Pancreas (tissue), 10 donors: ENCODE results near the gene RAET1E. TPM values are rescaled to one million over a fixed set of nuclear protein-coding genes. Genes with fewer than 3 reads are reported as not detected.

ENCODE experiments used
- ATAC-seq, 4 donors: fragments of 200-7000 bp; cut with Tn5 transposase; one replicate each; pipeline versions ENCODE4 v1.8.0 to v1.9.1; 2020; ENCODE audit warnings: mild to moderate bottlenecking in 4 of 4, moderate library complexity in 4 of 4
- DNase-seq, 6 donors: peaks; one replicate each; pipeline ENCODE4 v3.0.0-alpha.2; 2020
- FAIRE-seq: peaks from 2 replicates; lab custom pipeline; 2012; peaks lifted over from hg19 to GRCh38; lab: Jason Lieb, UNC
- H3K27ac ChIP-seq, 4 donors: fragments of 200-600 bp; sonication (generic); 1 replicate in 3 of 4; 2 replicates in 1 of 4; pipeline versions ENCODE4 v1.5.0 to v1.8.0; 2020
- H3K27me3 ChIP-seq, 4 donors: fragments of 200-600 bp; one replicate each; pipeline ENCODE4 v1.8.0; 2021
- H3K36me3 ChIP-seq, 3 donors: fragments of 200-600 bp; sonication (generic) in 1 of 3; one replicate each; pipeline versions ENCODE4 v1.5.0 to v1.8.0; 2020 to 2021
- H3K4me1 ChIP-seq, 3 donors: fragments of 200-600 bp; one replicate each; pipeline ENCODE4 v1.8.0; 2021
- H3K4me3 ChIP-seq, 4 donors: fragments of 200-600 bp; sonication (generic) in 2 of 4; one replicate each; pipeline versions ENCODE4 v1.5.0 to v1.8.0; 2020 to 2021
- H3K9me3 ChIP-seq, 4 donors: fragments of 200-600 bp; one replicate each; pipeline ENCODE4 v1.8.0; 2021
- WGBS, 2 donors: extraction: QIAGEN DNeasy Blood & Tissue Kit; methylation state at CpG; one replicate each; pipeline ENCODE4 v1.1.7; 2013; 5-methylcytosine and 5-hydroxymethylcytosine counted together
- intact Hi-C, 3 donors: fragments of 100-400 bp; cut with DNase I; formaldehyde crosslinking; loops; one replicate each; pipeline versions ENCODE4 v1.11.1 to v1.14.2; 2022
- polyA plus RNA-seq, 2 donors: library from polyadenylated mRNA; stranded (reverse); fragments of 200-250 nt; gene quantifications; one replicate each; pipeline ENCODE4 v1.2.3, GENCODE V29; 2013
- total RNA-seq, 6 donors: library from RNA; stranded (reverse); fragmentation: NEBNext Ultra II Directional in 4 of 6; extraction: Animal tissue kit (Norgen Biotek cat#: 25700) in 4 of 6; gene quantifications; one replicate each; pipeline versions ENCODE4 v1.2.1 to v1.2.4, GENCODE V29; 2021 to 2023
- TF ChIP-seq, protein P1 (sequence below), 4 donors: fragments of 200-600 bp; sonication (generic) in 3 of 4; IDR thresholded peaks; one replicate each; pipeline versions ENCODE4 v1.5.0 to v1.8.0; 2021; ENCODE audit warnings: antibody characterized with exemption in 4 of 4
- donor health status: healthy with polysubstance abuse.
- donor health status: DM: no; HTN: no; CAD: no; lungs with moderate emphysema.
- donor health status: DM: no; HTN: no; CAD: no.
- donor health status: control.
- donor health status: control.
- donor health status: Bipolar disorder and iron deficiency.
- donor health status: DM: yes; HTN: yes; CAD: no.
- donor health status: DM: no; HTN: no; CAD: no.
- donor health status: DM: no; HTN: no; CAD: no.
- donor health status: DM: yes; HTN: yes; CAD: no.

The RAET1E gene
- total and polyA plus RNA-seq, 8 donors, result 0.09 TPM; not detected in 7

DNA sequence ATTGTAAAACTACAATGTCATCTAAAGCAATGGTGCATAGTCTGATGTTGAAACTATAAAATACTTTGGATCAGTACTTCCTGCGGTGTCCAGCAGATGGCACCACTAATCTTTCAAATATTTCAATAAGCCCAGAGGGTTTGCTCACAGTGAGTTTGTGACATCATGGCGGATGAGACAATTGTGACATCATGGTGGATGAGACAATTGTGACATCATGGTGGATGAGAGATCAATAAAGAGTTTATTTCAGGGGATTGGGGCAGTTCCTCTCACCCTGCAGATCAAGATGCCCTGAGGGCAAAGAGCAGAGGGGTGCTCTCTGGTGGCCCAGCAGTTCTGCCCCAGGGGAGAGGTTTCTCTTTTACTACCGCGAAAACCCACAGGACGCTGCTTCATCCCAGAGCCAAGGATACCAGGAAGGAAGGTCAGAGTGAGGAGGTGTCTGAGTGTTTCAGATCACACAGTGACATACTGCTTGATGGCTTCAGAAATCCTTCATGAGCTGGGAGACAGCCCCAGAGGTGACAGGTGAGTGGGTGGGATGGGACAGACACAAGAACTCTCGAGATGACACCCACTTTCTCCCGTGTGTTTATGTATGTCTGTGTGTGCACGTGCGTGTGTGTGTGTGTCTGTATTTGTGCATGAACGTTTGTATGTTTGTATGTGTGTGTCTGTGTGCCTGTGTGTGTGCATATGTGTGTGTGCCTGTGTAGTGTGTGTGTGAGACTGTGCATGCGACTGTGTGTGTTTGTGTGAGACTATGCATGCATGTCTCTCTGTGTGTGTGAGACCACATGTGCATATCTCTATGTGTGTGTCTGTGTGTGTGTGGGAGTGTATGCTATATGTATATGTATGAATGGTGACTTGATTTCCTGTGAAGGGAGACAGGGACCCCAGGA lies 36.6 kb upstream of the RAET1E start:
- TF ChIP-seq, protein P1, sequence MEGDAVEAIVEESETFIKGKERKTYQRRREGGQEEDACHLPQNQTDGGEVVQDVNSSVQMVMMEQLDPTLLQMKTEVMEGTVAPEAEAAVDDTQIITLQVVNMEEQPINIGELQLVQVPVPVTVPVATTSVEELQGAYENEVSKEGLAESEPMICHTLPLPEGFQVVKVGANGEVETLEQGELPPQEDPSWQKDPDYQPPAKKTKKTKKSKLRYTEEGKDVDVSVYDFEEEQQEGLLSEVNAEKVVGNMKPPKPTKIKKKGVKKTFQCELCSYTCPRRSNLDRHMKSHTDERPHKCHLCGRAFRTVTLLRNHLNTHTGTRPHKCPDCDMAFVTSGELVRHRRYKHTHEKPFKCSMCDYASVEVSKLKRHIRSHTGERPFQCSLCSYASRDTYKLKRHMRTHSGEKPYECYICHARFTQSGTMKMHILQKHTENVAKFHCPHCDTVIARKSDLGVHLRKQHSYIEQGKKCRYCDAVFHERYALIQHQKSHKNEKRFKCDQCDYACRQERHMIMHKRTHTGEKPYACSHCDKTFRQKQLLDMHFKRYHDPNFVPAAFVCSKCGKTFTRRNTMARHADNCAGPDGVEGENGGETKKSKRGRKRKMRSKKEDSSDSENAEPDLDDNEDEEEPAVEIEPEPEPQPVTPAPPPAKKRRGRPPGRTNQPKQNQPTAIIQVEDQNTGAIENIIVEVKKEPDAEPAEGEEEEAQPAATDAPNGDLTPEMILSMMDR (IDR thresholded peaks at IDR 0.05), result peak; percentile 42 to 62 (median 61)
- 22 to 25% methylated on average over 11 of the region's 11 CpGs for WGBS, 2 donors
- intact Hi-C loops, result loop anchor here in 1 of 3 donors (5.0 kb wide), 1 partner anchor 73 kb away; no protein-coding TSS in a partner anchor

DNA sequence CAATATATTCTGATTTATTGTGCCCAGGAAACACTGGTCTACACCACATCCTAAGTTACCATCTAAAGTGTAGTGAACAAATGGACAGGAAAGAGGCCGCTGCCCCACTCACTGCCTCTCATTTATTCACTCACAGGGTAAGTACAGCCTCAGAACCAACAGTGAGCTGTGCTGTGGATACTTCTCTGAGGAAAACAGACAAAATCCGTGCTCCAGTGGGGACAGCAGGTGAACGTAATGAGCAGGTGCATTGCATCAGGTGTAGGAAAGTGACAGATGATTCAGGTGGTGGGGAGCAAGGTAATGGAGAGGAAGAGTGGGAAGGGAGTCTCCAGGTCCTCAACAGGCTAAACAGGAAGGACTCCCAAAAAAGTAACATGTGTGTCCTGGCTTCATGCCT lies 35.5 kb upstream of the RAET1E start:
- WGBS, 2 donors, result 32 to 36% methylated on average over 3 of the region's 3 CpGs
- DNase-seq (no peak), ATAC-seq (no peak), FAIRE-seq (no peak)
- TF ChIP-seq, protein P1 (IDR thresholded peaks at IDR 0.05), result no peak
- no peak overlapping the region for H3K27ac ChIP-seq
- intact Hi-C loops, result loop anchor here in 1 of 3 donors (2.0 kb wide), 1 partner anchor 83 kb away; no protein-coding TSS in a partner anchor
- peaks cover 0 to 27% (median 3%) of the 10 kb centered on the region in 4 donors for H3K27me3 ChIP-seq
- H3K4me3 ChIP-seq, result no peak overlapping the region
- no peaks in the 10 kb centered on the region for H3K36me3 ChIP-seq
- peaks cover 0 to 4% (median 3%) of the 10 kb centered on the region in 3 donors for H3K4me1 ChIP-seq
- no peaks in the 10 kb centered on the region for H3K9me3 ChIP-seq

More for the DNA sequence above, 36.6 kb upstream of the RAET1E start:
- H3K4me3 ChIP-seq, result no peak overlapping the region
- FAIRE-seq (peak; percentile 73), ATAC-seq (peak; percentile 73 to 83 (median 82)), DNase-seq (peak in 2 of 6 donors; percentile 46 to 72)
- peaks cover 0 to 32% (median 7%) of the 10 kb centered on the region in 4 donors for H3K27me3 ChIP-seq
- H3K9me3 ChIP-seq, result no peaks in the 10 kb centered on the region
- peaks cover 0 to 12% (median 9%) of the 10 kb centered on the region in 3 donors for H3K4me1 ChIP-seq
- no peak overlapping the region for H3K27ac ChIP-seq
- H3K36me3 ChIP-seq, result no peaks in the 10 kb centered on the region

DNA sequence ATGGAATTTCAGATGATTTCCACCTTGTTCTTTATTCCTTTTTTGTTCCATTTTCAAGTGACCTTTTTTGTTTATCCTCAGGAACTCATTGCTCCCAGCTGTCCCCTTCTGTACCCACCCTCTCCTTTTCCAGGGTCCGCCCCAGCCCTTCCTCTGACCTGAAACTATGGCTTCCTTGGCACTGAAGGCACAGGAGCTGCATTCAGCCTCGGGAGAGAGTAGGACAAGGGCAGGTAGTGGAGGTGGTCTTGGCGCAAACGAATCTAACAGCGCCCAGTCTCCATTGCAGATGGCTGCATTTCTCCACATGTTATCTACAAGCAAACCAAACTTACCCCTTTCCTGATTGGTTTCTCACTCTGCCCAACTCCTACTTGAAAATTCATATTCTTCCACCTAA lies 35.1 kb upstream of the RAET1E start:
- H3K4me3 ChIP-seq, result no peak overlapping the region
- intact Hi-C loops, result loop anchor here in 1 of 3 donors (2.0 kb wide), 1 partner anchor 84 kb away; no protein-coding TSS in a partner anchor
- FAIRE-seq, result no peak
- ATAC-seq, result no peak
- 48 to 59% methylated on average over 5 of the region's 5 CpGs for WGBS, 2 donors
- H3K9me3 ChIP-seq, result no peaks in the 10 kb centered on the region
- TF ChIP-seq, protein P1 (IDR thresholded peaks at IDR 0.05), result no peak
- H3K36me3 ChIP-seq, result no peaks in the 10 kb centered on the region
- H3K27me3 ChIP-seq, result peaks cover 0 to 25% (median 2%) of the 10 kb centered on the region in 4 donors
- H3K27ac ChIP-seq, result no peak overlapping the region
- DNase-seq, result no peak
- H3K4me1 ChIP-seq, result no peaks in the 10 kb centered on the region

DNA sequence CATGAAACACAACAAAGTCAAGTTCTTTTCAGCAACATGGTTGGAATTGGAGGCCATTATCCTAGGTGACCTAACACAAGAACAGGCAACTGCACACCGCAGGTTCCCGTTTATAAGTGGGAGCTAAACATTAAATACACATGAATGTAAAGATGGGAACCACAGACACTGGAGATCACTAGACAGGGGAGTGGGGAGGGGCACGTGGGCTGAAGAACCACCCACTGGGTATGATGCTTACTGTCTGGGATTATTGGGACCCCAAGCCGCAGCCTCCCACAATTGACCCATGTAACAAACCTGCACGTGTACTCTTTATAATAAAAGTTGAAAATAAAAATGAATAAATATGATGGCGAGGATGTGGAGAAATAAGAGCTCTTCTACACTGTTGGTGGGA lies 33.6 kb upstream of the RAET1E start:
- TF ChIP-seq, protein P1 (IDR thresholded peaks at IDR 0.05), result no peak
- intact Hi-C loops, result no loop called here
- no peaks in the 10 kb centered on the region for H3K4me1 ChIP-seq
- DNase-seq, result no peak
- no peak overlapping the region for H3K27ac ChIP-seq
- no peak overlapping the region for H3K4me3 ChIP-seq
- no peaks in the 10 kb centered on the region for H3K36me3 ChIP-seq
- peaks cover 0 to 13% (median 0%) of the 10 kb centered on the region in 4 donors for H3K27me3 ChIP-seq
- 66 to 68% methylated on average over 6 of the region's 6 CpGs for WGBS, 2 donors
- ATAC-seq, result no peak
- no peak for FAIRE-seq
- H3K9me3 ChIP-seq, result no peaks in the 10 kb centered on the region
